HG03342 (cell line): ENCODE measurements around the gene EGLN1.
"Not testable (repeated sequence)": the region's sequence is repeated elsewhere in the genome, so short reads cannot be mapped to it uniquely, and the experiment has no call there.

ENCODE experiments used
- ATAC-seq: cut with Tn5 transposase; IDR thresholded peaks from one replicate; pipeline ENCODE4 v1.9.1; 2021; ENCODE audit warnings: mild to moderate bottlenecking, moderate library complexity; ENCODE audit not compliant: unreplicated experiment

EGLN1 gene

GRCh38 chr1:231421971-231422797, at the start of gene EGLN1:
EGLN1 (minus strand) TSS chr1:231422287; CDS start chr1:231421888, 399 bp downstream.
- ATAC-seq, result peak; percentile 77

- ATAC-seq, result not testable (repeated sequence)
These were observed 49.4 kb upstream of the EGLN1 start for GRCh38 chr1:231471500-231471899.

- ATAC-seq, result not testable (repeated sequence)
These were observed 48.9 kb upstream of the EGLN1 start for GRCh38 chr1:231471027-231471426.

GRCh38 chr1:231467986-231468385, 45.9 kb upstream of the EGLN1 start:
- no peak for ATAC-seq

- ATAC-seq, result no peak
These were observed 43.0 kb upstream of the EGLN1 start for GRCh38 chr1:231465051-231465450.

- ATAC-seq, result no peak
These were observed 41.5 kb upstream of the EGLN1 start for GRCh38 chr1:231463541-231463940.

GRCh38 chr1:231460614-231461013, 38.5 kb upstream of the EGLN1 start:
- ATAC-seq, result peak; percentile 82

- not testable (repeated sequence) for ATAC-seq
These were observed 37.4 kb upstream of the EGLN1 start for GRCh38 chr1:231459438-231459837.

- ATAC-seq, result not testable (repeated sequence)
These were observed 35.9 kb upstream of the EGLN1 start for GRCh38 chr1:231457956-231458355.

GRCh38 chr1:231454133-231454532, 32.0 kb upstream of the EGLN1 start:
- not testable (repeated sequence) for ATAC-seq

- ATAC-seq, result no peak
These were observed 24.1 kb upstream of the EGLN1 start for GRCh38 chr1:231446138-231446537.

GRCh38 chr1:231444059-231444458, 22.0 kb upstream of the EGLN1 start:
- ATAC-seq, result no peak

- no peak for ATAC-seq
These were observed 21.3 kb upstream of the EGLN1 start for GRCh38 chr1:231443363-231443762.

- ATAC-seq, result no peak
These were observed 20.6 kb upstream of the EGLN1 start for GRCh38 chr1:231442735-231443134.

- no peak for ATAC-seq
These were observed 10.9 kb upstream of the EGLN1 start for GRCh38 chr1:231432996-231433395.

GRCh38 chr1:231431665-231432415, 9.8 kb upstream of the EGLN1 start:
- ATAC-seq, result no peak

- ATAC-seq, result not testable (repeated sequence)
These were observed 8.7 kb upstream of the EGLN1 start for GRCh38 chr1:231430678-231431352.

GRCh38 chr1:231428377-231428776, 6.3 kb upstream of the EGLN1 start:
- ATAC-seq, result no peak

- ATAC-seq, result no peak
These were observed 3.1 kb upstream of the EGLN1 start for GRCh38 chr1:231424950-231425805.

- ATAC-seq, result no peak
These were observed 1.6 kb upstream of the EGLN1 start for GRCh38 chr1:231423648-231424047.
